ENCODE data around the gene YAP1.

The YAP1 gene

DNA sequence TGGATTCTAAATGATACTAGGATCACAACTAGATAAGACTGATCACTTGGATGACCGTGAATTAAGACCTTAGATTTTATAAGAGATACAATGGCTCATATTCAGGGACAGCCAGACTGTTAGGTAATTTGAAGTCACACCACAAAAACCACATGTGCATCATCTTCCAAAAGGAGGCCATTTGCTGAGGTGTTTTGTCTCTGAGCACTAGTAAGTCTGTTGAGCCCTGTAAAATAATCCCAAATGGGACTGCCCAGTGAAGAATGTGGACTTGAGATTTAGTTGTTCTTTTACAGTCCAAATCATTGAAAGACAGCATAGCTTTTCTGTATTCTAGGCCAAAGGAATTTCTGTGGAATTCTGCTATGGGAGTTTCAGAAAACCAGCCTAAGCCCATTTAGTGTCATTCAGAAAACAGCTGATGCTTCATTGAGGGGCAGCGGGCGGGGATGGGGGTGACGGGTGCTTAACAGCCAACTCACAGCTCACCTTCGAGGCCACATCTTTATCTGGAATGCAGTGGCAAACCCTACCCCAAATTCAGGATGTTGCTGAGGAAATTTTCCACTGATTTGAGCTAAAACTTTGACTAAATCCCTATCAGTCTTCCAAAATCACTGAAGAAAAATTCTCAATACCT is 127.0 kb downstream of the YAP1 start:
- in situ Hi-C loops (cut with MboI; ENCODE audit: low sequenced_read_pairs): no loop called here
- DNase-seq (ENCODE audit: low spot score in 2 of 2): no peak

DNA sequence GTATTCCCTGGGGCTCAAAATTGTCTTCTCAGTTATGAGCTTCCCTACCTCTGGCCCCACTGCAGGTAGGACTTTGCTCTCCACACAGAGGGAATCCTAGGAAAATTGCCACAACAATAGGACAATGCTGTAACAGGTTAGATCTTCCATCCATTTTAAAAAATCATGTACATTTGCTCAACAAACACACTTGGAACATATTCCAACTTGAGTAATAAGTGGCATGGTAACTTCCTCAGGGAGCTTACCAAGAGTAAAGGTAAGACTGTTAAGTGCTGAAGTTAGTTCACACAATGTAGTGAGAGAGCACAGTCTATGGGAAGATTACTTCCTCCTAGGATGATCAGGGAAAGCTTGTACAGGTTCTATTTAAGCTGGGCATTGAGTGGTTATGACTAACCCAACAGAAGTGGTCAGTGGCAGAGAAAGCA is 128.2 kb downstream of the YAP1 start:
- DNase-seq (ENCODE audit: low spot score in 2 of 2): no peak
- in situ Hi-C loops (cut with MboI; ENCODE audit: low sequenced_read_pairs): no loop called here
- Histone ChIP-seq H3K27me3 (ENCODE audit: low read depth) (no peaks in the 10 kb centered on the region), H3K4me3 (no peak overlapping the region), H3K36me3 (replicated peaks) (no peaks in the 10 kb centered on the region), H3K9me3 (no peaks in the 10 kb centered on the region), H3K4me1 (no peaks in the 10 kb centered on the region)

More for the DNA sequence above, 127.0 kb downstream of the YAP1 start:
- no peak overlapping the region for H3K4me3 ChIP-seq
- no peaks in the 10 kb centered on the region for H3K27me3 ChIP-seq (ENCODE audit: low read depth)
- H3K9me3 ChIP-seq: no peaks in the 10 kb centered on the region
- no peaks in the 10 kb centered on the region for H3K36me3 ChIP-seq (replicated peaks)
- no peaks in the 10 kb centered on the region for H3K4me1 ChIP-seq

DNA sequence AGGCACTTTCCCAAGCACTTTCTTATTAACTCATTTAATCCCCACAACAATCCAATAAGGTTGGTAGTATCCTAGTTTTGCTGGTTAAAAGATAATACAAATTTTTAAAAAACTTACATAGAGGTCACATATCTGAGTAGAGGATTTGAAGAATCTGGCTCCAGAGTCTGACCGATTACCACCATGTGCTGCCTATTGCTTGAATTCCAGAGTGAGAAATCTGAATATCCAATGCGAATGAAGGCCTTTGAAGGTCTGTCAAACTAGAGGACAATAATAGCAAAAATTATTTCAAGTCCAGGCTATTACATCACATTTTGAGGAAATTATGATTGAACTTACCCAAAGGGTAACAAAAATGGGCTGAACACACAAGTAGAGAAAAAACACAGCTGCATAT is 129.2 kb downstream of the YAP1 start:
- H3K9me3 ChIP-seq: no peaks in the 10 kb centered on the region
- H3K4me3 ChIP-seq: no peak overlapping the region
- DNase-seq (ENCODE audit: low spot score in 2 of 2): no peak
- in situ Hi-C loops (cut with MboI; ENCODE audit: low sequenced_read_pairs): no loop called here
- no peaks in the 10 kb centered on the region for H3K36me3 ChIP-seq (replicated peaks)
- H3K4me1 ChIP-seq: no peaks in the 10 kb centered on the region
- no peaks in the 10 kb centered on the region for H3K27me3 ChIP-seq (ENCODE audit: low read depth)

DNA sequence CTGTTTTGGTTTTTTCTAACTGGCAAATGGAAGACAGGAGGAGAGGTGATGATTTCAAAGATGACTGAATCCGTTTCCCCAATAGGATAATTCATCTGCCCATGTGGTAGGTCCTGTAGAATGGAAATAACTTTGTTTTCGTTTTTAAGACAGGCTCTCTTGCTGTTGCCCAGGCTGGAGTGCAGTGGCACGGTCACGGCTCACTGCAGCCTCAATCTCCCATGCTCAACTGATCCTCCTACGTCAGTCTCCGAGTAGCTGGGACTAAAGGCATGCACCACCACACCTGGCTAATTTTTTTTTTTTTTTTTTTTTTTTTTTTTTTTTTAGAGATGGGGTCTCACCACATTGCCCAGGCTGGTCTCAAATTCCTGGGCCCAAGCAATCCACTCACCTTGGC is 129.7 kb downstream of the YAP1 start:
- Histone ChIP-seq H3K4me1 (no peaks in the 10 kb centered on the region), H3K9me3 (no peaks in the 10 kb centered on the region), H3K36me3 (replicated peaks) (no peaks in the 10 kb centered on the region), H3K4me3 (no peak overlapping the region), H3K27me3 (ENCODE audit: low read depth) (no peaks in the 10 kb centered on the region)
- in situ Hi-C loops (cut with MboI; ENCODE audit: low sequenced_read_pairs): no loop called here
- no peak for DNase-seq (ENCODE audit: low spot score in 2 of 2)

DNA sequence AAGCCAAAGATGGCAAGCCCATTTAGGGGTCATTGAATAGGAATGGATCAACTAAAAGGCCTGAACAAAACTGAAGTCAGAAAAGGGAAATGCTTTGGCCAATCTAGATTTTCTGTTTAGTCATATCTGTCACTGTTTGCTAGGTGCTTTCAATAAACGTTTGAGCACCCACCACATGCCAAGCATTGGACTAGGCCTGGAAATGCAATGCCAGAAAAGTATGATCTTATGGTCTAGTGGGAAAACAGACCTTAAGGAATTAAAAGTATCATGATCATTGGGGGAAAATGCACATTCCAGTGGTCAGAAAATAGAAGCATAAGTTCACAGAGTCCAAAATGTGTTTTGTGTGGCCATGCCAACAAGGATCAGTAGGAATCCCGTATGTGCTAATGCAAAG is 130.3 kb downstream of the YAP1 start:
- Histone ChIP-seq H3K9me3 (no peaks in the 10 kb centered on the region), H3K4me1 (no peaks in the 10 kb centered on the region), H3K4me3 (no peak overlapping the region), H3K27me3 (ENCODE audit: low read depth) (no peaks in the 10 kb centered on the region), H3K36me3 (replicated peaks) (no peaks in the 10 kb centered on the region)
- DNase-seq (ENCODE audit: low spot score in 2 of 2): no peak
- in situ Hi-C loops (cut with MboI; ENCODE audit: low sequenced_read_pairs): no loop called here

DNA sequence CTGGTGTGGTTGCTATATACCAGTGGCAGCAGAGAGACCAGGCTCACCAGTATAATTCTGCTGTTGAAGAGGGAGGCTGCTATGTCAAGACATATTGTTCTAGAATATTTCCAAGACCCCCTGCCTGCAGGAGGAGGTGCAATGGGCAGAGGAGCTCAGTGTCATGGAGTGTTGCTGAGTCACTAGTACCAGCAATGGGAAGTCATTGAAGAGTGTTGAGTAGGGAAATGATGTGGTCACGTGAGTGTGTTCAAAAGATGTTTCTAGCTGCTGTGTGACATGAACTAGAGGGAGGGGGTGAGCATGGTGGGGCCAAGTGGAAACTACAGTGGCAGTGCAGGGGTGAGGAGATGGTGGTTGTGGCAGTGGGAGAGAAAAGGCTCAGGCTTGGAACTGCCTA is 130.8 kb downstream of the YAP1 start:
- Histone ChIP-seq H3K4me1 (no peaks in the 10 kb centered on the region), H3K4me3 (no peak overlapping the region), H3K36me3 (replicated peaks) (no peaks in the 10 kb centered on the region), H3K27me3 (ENCODE audit: low read depth) (no peaks in the 10 kb centered on the region), H3K9me3 (no peaks in the 10 kb centered on the region)
- in situ Hi-C loops (cut with MboI; ENCODE audit: low sequenced_read_pairs): no loop called here
- no peak for DNase-seq (ENCODE audit: low spot score in 2 of 2)

DNA sequence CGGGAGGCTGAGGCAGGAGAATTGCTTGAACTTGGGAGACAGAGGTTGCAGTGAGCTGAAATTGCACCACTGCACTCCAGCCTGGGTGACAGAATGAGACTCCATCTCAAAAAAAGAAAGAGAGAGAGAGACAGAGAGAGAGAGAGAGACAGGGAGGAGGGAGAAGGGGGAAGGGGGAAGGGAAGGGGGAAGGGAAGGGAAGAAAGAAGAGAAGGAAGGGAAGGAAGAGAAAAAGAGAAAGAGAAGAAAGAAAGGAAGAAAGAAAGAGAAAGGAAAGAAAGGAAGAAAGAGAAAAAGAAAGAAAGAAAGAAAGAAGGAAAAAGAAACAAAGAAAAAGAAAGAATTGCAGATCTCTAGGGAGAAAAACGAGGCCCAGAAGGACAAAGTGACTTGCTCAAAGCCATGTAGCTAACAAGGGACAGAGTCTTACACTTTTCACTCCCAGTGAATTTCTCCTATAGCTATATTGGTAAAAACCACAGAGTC is 133.2 kb downstream of the YAP1 start:
- in situ Hi-C loops (cut with MboI; ENCODE audit: low sequenced_read_pairs): no loop called here
- Histone ChIP-seq H3K36me3 (replicated peaks) (no peaks in the 10 kb centered on the region), H3K4me1 (no peaks in the 10 kb centered on the region), H3K27me3 (ENCODE audit: low read depth) (no peaks in the 10 kb centered on the region), H3K9me3 (no peaks in the 10 kb centered on the region), H3K4me3 (no peak overlapping the region)
- no peak for DNase-seq (ENCODE audit: low spot score in 2 of 2)

DNA sequence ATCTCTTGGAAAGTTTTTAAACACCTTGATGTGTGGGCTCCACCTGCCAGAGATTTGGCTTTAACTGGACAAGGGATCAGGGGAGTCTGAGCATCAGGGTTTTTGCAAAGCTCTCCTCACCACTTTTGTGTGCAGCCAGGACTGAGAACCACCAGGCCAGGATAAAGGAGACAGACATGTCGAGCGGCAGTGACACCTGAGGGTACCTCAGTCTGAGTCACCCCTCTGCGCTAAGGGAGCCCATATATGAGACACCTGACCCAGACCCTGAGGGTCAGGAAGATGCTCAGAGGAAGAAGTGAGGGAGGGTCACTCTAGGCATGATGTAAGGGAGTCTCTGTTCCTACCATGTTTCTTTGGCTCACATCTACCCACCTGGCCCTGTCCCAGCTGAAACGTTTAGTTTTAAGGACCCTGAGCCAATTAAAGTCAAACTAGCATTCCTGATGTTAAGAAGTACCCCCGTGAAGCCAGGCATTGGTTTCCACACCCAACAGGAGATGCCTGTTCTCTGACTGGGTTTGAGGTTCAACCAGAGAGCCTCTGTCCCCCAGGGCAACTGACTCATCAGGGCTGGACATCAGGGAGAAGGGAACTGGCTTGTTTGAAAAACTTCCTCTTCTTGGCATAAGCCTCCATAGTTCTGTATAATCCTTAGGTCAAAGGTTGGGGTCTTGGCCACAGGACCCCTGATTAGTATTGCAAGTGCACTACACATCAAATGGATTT is 134.6 kb downstream of the YAP1 start:
- H3K9me3 ChIP-seq: no peaks in the 10 kb centered on the region
- in situ Hi-C loops (cut with MboI; ENCODE audit: low sequenced_read_pairs): no loop called here
- no peak overlapping the region for H3K4me3 ChIP-seq
- H3K27me3 ChIP-seq (ENCODE audit: low read depth): no peaks in the 10 kb centered on the region
- H3K4me1 ChIP-seq: no peaks in the 10 kb centered on the region
- DNase-seq (ENCODE audit: low spot score in 2 of 2): no peak
- H3K36me3 ChIP-seq (replicated peaks): no peaks in the 10 kb centered on the region

DNA sequence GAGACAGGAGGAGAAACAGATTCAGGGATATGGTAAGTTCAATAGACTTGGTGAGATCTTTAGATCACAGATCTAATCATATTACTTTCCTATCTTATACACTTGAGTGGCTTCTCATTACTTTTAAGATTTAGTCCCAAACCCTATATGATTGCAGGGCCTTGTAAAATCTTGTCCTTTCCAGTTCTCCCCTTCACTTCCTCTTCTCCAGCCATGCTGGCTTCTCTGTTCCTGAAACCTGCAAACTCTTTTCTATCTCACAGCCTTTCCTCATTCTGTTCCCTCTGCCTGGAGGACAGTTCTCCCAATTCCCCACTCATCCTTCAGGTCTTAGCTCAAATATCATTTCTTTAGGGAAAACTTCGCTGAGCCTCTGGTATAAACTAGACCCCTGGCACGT is 141.2 kb downstream of the YAP1 start:
- H3K36me3 ChIP-seq (replicated peaks): no peaks in the 10 kb centered on the region
- H3K9me3 ChIP-seq: no peaks in the 10 kb centered on the region
- no peaks in the 10 kb centered on the region for H3K4me1 ChIP-seq
- H3K27me3 ChIP-seq (ENCODE audit: low read depth): no peaks in the 10 kb centered on the region
- in situ Hi-C loops (cut with MboI; ENCODE audit: low sequenced_read_pairs): no loop called here
- no peak for DNase-seq (ENCODE audit: low spot score in 2 of 2)
- no peak overlapping the region for H3K4me3 ChIP-seq

DNA sequence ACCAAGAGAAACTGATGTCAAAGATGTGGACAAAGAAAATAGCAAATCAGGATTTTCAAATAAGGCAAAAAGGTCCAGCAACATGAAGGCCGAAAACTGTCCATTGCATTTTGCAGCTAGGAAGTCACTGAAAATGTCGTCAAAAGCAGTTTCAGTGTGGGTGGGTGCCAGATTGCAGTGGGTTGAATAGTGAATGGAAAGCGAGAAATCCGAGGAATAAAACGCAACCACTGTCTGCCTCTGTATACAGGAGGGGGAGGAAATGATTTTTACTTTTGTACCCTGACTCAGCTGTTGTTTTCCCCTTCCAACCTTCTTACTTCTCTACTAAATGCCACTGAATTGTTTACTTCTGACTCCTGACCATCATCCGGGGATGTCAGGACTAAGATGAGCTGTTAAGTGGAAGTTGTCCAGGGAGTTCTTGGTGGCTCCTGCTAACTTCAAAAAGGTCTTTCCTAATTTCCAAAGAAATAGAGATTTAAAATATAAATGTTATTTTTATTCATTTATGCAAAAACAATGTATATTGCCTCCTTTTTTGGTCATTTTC is 142.2 kb downstream of the YAP1 start:
- DNase-seq (ENCODE audit: low spot score in 2 of 2): no peak
- Histone ChIP-seq H3K9me3 (no peaks in the 10 kb centered on the region), H3K36me3 (replicated peaks) (no peaks in the 10 kb centered on the region), H3K4me1 (no peaks in the 10 kb centered on the region), H3K27me3 (ENCODE audit: low read depth) (no peaks in the 10 kb centered on the region), H3K4me3 (no peak overlapping the region)
- in situ Hi-C loops (cut with MboI; ENCODE audit: low sequenced_read_pairs): no loop called here

DNA sequence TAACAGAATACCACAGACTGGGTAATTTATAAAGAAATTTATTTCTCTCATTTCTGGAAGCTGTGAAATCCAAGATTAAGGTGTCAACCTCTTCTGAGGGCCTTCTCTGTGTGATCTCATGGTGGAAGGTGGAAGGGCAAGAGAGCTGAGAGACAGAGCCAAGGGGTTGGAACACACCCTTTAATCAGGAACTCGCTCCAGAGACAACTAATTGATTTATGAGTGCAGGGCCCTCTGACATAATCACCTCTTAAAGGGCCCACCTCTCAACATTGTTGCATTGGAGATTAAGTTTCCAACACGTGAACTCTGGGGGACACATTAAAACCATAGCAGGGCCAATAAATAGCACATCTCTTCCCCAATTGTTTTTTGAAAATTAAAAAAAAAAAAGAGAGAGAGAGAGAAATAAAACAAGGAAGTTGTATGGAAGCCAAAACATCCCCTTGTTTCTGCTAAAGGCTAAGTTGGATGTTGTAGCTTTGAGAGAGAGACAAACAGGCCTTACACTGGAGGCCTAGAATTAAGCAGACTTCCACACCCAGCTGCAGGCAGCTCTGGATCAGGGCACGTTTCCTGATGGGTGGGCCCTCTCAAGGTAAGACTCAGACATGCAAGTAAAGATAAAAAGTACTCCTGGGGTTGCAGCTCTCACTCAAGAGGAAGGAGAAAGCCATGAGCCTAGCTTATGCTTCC is 142.9 kb downstream of the YAP1 start:
- Histone ChIP-seq H3K4me3 (no peak overlapping the region), H3K4me1 (no peaks in the 10 kb centered on the region), H3K27me3 (ENCODE audit: low read depth) (no peaks in the 10 kb centered on the region), H3K9me3 (no peaks in the 10 kb centered on the region), H3K36me3 (replicated peaks) (no peaks in the 10 kb centered on the region)
- DNase-seq (ENCODE audit: low spot score in 2 of 2): no peak
- in situ Hi-C loops (cut with MboI; ENCODE audit: low sequenced_read_pairs): no loop called here

DNA sequence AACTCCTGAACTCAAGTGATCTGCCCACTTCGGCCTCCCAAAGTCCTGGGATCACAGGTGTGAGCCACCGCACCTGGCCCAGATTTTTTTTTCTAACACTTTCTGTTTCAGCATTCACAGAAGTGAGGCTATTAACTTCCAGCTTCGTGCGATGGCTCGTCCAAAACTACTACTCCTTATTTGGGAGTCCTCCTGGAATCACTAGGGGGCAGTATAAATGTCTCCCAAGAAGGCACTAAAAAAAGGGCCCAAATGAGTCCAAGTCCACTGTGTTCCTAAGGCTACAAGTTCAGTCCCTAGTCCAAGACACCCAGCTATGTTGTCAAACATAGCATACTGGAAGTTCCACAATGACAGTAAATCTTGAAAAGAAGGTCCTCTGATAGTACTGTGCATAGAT is 143.8 kb downstream of the YAP1 start:
- Histone ChIP-seq H3K9me3 (no peaks in the 10 kb centered on the region), H3K27me3 (ENCODE audit: low read depth) (no peaks in the 10 kb centered on the region), H3K4me1 (no peaks in the 10 kb centered on the region), H3K4me3 (no peak overlapping the region), H3K36me3 (replicated peaks) (no peaks in the 10 kb centered on the region)
- in situ Hi-C loops (cut with MboI; ENCODE audit: low sequenced_read_pairs): no loop called here
- peak; percentile 24 to 26 for DNase-seq (ENCODE audit: low spot score in 2 of 2)

DNA sequence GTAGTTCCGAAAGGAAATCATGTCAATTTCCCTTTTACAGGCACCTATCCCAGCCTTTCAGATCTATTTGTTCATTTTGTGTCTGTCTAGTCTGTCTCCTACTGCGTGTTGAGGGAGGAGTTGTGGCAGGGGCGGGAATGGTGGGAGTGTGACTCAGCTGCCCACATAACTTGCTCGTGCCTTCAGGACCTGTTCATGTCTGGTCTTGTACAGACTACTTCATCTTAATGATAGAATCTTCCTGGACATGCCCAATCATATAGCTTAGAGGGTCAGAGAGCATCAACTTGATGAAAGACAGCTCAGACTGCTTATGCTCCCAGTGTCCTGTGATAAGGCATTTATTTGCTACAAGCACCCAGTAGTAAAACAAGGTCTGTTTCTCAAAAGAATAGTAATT is 146.0 kb downstream of the YAP1 start:
- in situ Hi-C loops (cut with MboI; ENCODE audit: low sequenced_read_pairs): no loop called here
- Histone ChIP-seq H3K4me3 (no peak overlapping the region), H3K27me3 (ENCODE audit: low read depth) (no peaks in the 10 kb centered on the region), H3K9me3 (no peaks in the 10 kb centered on the region), H3K4me1 (no peaks in the 10 kb centered on the region), H3K36me3 (replicated peaks) (no peaks in the 10 kb centered on the region)
- no peak for DNase-seq (ENCODE audit: low spot score in 2 of 2)

DNA sequence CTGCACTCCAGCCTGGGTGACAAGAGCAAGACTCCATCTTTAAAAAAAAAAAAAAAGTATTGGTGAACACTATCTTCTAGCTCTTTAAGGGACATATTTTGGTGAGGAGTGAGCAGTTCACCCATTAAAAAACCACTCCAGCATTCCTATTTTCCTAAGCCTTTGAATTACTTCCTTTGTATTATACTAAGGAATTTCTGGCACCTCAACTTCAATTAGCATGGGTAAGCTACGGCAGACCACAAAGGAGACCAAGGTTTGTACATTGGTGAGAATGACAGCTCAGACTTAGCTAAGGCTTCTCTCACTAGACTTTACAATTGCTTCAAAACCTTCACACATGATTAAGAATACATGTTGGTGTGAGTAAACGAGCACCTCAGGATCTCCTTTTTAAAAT is 150.0 kb downstream of the YAP1 start:
- no peaks in the 10 kb centered on the region for H3K9me3 ChIP-seq
- no peaks in the 10 kb centered on the region for H3K27me3 ChIP-seq (ENCODE audit: low read depth)
- H3K36me3 ChIP-seq (replicated peaks): no peaks in the 10 kb centered on the region
- no peaks in the 10 kb centered on the region for H3K4me1 ChIP-seq
- DNase-seq (ENCODE audit: low spot score in 2 of 2): peak; percentile 28 to 58
- in situ Hi-C loops (cut with MboI; ENCODE audit: low sequenced_read_pairs): no loop called here
- no peak overlapping the region for H3K4me3 ChIP-seq

Measured in HAP-1 (cell line).